ENCODE results near the gene TSPEAR. TPM values are rescaled to one million over a fixed set of nuclear protein-coding genes. Genes with fewer than 3 reads are reported as not detected.

The TSPEAR gene
- total RNA-seq = not detected
- not detected for total RNA-seq (2013)

- Histone ChIP-seq H3K36me3 (ENCODE audit: control insufficient read depth, insufficient read depth, low read length) (no peaks in the 10 kb centered on the region), H3K27me3 (ENCODE audit: control insufficient read depth, insufficient read depth, low read length) (peaks cover 69% of the 10 kb centered on the region), H3K4me1 (ENCODE audit: control insufficient read depth, insufficient read depth, low read length) (peaks cover 29% of the 10 kb centered on the region), H3K4me3 (ENCODE audit: low read length) (no peak within 1 kb of the TSS), H3K27ac (ENCODE audit: low read length) (no peak within 1 kb of the TSS), H3K9me3 (ENCODE audit: control insufficient read depth, insufficient read depth, low read length) (peaks cover 7% of the 10 kb centered on the region)
- H3K9me3 Mint-ChIP-seq = no peaks in the 10 kb centered on the region
- DNase-seq (peak in 1 of 2 donors; percentile 20), ATAC-seq (no peak)
- H3K4me1 Mint-ChIP-seq = peaks cover 0 to 22% of the 10 kb centered on the region in 2 donors
- 5% methylated on average over 41 of the region's 41 CpGs for whole genome bisulfite sequencing (ENCODE audit: insufficient coverage)
- H3K27ac Mint-ChIP-seq = no peak within 1 kb of the TSS
- H3K4me3 Mint-ChIP-seq = no peak within 1 kb of the TSS
- TF ChIP-seq CTCF (IDR thresholded peaks at IDR 0.05) = no peak
- intact Hi-C loops (cut with micrococcal nuclease) = loop anchor here (10.0 kb wide), 1 partner anchor 87 kb away; the partner anchor contains the start of gene KRTAP10-9
- H3K36me3 Mint-ChIP-seq = no peaks in the 10 kb centered on the region
- peaks cover 63 to 64% of the 10 kb centered on the region in 2 donors for H3K27me3 Mint-ChIP-seq (ENCODE audit: low read depth in 2 of 2)
Measured at GRCh38 chr21:44711327-44712202, at the start of gene TSPEAR. TSS of gene TSPEAR (minus strand) at chr21:44711572. CDS start at chr21:44711514, 58 bp downstream.

DNA sequence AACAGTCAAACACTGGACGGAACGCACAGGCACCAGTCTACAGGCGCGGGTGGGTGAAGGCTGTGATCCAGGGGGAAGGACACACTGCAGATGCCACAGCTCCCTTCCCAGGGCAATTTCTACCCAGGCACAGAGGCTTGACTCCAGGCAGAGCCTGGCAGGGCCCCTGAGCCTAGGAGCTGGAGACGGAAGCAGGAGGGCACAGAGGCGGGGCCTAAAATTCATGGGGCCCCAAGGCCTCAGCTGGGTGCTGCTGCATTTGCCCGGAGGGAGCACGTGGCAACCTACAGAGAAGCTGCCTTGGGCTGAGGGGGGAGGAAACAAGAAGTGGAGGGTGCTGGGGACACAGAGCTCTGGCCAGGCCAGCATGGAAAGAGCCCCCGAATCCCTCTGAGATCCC lies 49.0 kb upstream of the TSPEAR start:
- Histone ChIP-seq H3K4me3 (ENCODE audit: low read length) (no peak overlapping the region), H3K4me1 (ENCODE audit: control insufficient read depth, insufficient read depth, low read length) (peaks cover 12% of the 10 kb centered on the region), H3K9me3 (ENCODE audit: control insufficient read depth, insufficient read depth, low read length) (no peaks in the 10 kb centered on the region), H3K27me3 (ENCODE audit: control insufficient read depth, insufficient read depth, low read length) (no peaks in the 10 kb centered on the region), H3K36me3 (ENCODE audit: control insufficient read depth, insufficient read depth, low read length) (no peaks in the 10 kb centered on the region), H3K27ac (ENCODE audit: low read length) (no peak overlapping the region)
- Mint-ChIP-seq H3K4me3 (no peak overlapping the region), H3K27me3 (ENCODE audit: low read depth in 2 of 2) (no peaks in the 10 kb centered on the region), H3K4me1 (peaks cover 5% of the 10 kb centered on the region in 2 donors), H3K9me3 (no peaks in the 10 kb centered on the region), H3K27ac (no peak overlapping the region), H3K36me3 (no peaks in the 10 kb centered on the region)
- WGBS (ENCODE audit: insufficient coverage) = 86% methylated on average over 9 of the region's 9 CpGs
- no peak for ATAC-seq
- no peak for TF ChIP-seq CTCF (IDR thresholded peaks at IDR 0.05)
- no peak for DNase-seq
- intact Hi-C loops (cut with micrococcal nuclease) = no loop called here

- Mint-ChIP-seq H3K27ac (no peak overlapping the region), H3K4me1 (no peaks in the 10 kb centered on the region), H3K9me3 (no peaks in the 10 kb centered on the region), H3K27me3 (ENCODE audit: low read depth in 2 of 2) (no peaks in the 10 kb centered on the region), H3K4me3 (no peak overlapping the region), H3K36me3 (no peaks in the 10 kb centered on the region)
- ATAC-seq (no peak), DNase-seq (no peak)
- intact Hi-C loops (cut with micrococcal nuclease) = no loop called here
- H3K4me3 ChIP-seq (ENCODE audit: low read length) = no peak overlapping the region
- H3K36me3 ChIP-seq (ENCODE audit: control insufficient read depth, insufficient read depth, low read length) = no peaks in the 10 kb centered on the region
- WGBS (ENCODE audit: insufficient coverage) = 85% methylated on average over 22 of the region's 22 CpGs
- no peak for TF ChIP-seq CTCF (IDR thresholded peaks at IDR 0.05)
- no peaks in the 10 kb centered on the region for H3K9me3 ChIP-seq (ENCODE audit: control insufficient read depth, insufficient read depth, low read length)
- peaks cover 5% of the 10 kb centered on the region for H3K4me1 ChIP-seq (ENCODE audit: control insufficient read depth, insufficient read depth, low read length)
- H3K27ac ChIP-seq (ENCODE audit: low read length) = no peak overlapping the region
- no peaks in the 10 kb centered on the region for H3K27me3 ChIP-seq (ENCODE audit: control insufficient read depth, insufficient read depth, low read length)
Measured at GRCh38 chr21:44759628-44760285, 48.4 kb upstream of the TSPEAR start.
